Measurements from ENCODE around the gene EXOC6B.

The EXOC6B gene

DNA sequence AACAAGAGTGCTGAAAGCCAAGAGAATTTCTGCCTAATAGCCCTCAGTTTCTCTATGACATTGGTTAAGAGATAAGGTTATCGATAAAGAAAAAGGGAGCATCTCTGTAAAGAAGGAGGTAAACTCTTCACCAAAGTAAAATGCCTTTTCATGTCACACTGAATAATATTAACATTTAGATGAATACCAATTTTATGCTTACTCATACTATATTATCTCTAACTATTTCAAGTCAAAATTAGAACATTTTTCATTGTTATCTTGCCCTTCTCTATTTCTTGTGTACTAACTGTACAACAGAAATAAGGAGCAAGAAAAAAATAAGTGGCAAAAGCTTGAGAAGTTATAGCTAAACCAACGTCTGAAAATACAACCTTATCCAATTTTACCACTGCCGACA lies 127.5 kb downstream of the EXOC6B start:
- TF ChIP-seq, protein P1, sequence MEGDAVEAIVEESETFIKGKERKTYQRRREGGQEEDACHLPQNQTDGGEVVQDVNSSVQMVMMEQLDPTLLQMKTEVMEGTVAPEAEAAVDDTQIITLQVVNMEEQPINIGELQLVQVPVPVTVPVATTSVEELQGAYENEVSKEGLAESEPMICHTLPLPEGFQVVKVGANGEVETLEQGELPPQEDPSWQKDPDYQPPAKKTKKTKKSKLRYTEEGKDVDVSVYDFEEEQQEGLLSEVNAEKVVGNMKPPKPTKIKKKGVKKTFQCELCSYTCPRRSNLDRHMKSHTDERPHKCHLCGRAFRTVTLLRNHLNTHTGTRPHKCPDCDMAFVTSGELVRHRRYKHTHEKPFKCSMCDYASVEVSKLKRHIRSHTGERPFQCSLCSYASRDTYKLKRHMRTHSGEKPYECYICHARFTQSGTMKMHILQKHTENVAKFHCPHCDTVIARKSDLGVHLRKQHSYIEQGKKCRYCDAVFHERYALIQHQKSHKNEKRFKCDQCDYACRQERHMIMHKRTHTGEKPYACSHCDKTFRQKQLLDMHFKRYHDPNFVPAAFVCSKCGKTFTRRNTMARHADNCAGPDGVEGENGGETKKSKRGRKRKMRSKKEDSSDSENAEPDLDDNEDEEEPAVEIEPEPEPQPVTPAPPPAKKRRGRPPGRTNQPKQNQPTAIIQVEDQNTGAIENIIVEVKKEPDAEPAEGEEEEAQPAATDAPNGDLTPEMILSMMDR (IDR thresholded peaks at IDR 0.05; ENCODE audit: borderline replicate concordance, extremely low read depth, low read length, poor library complexity, severe bottlenecking), result no peak
- no peak for TF ChIP-seq EZH2 (IDR thresholded peaks at IDR 0.05; ENCODE audit: borderline replicate concordance, low read depth, low read length, severe bottlenecking)
- no peak overlapping the region for H2AFZ ChIP-seq (ENCODE audit: low read depth, low read length)
- H3K27ac ChIP-seq (ENCODE audit: low read length), result no peak overlapping the region
- no peak overlapping the region for H3K4me2 ChIP-seq (ENCODE audit: insufficient read depth, low read length)
- H3K79me2 ChIP-seq (ENCODE audit: insufficient read depth, low read length), result no peaks in the 10 kb centered on the region
- ATAC-seq (ENCODE audit: insufficient read depth, low read depth), result no peak
- no peaks in the 10 kb centered on the region for H4K20me1 ChIP-seq (ENCODE audit: insufficient read depth, low read length)
- no peaks in the 10 kb centered on the region for H3K27me3 ChIP-seq (ENCODE audit: insufficient read depth, low read length, poor library complexity)
- no peak for DNase-seq
- no peak overlapping the region for H3K4me3 ChIP-seq (ENCODE audit: low read depth in 1 of 2, low read length in 2 of 2)
- H3K36me3 ChIP-seq (ENCODE audit: insufficient read depth, low read length), result no peaks in the 10 kb centered on the region
- H3K9me3 ChIP-seq (ENCODE audit: insufficient read depth, low read length, severe bottlenecking), result no peaks in the 10 kb centered on the region
- no peaks in the 10 kb centered on the region for H3K4me1 ChIP-seq (ENCODE audit: insufficient read depth, low read length)
- no peak overlapping the region for H3K9ac ChIP-seq (ENCODE audit: low read depth, low read length)

GRCh38 chr2:72696559-72696958 lies 129.3 kb downstream of the EXOC6B start:
- H3K27me3 ChIP-seq (ENCODE audit: insufficient read depth, low read length, poor library complexity), result no peaks in the 10 kb centered on the region
- ATAC-seq (ENCODE audit: insufficient read depth, low read depth) (no peak), DNase-seq (no peak)
- no peaks in the 10 kb centered on the region for H3K79me2 ChIP-seq (ENCODE audit: insufficient read depth, low read length)
- H4K20me1 ChIP-seq (ENCODE audit: insufficient read depth, low read length), result no peaks in the 10 kb centered on the region
- no peaks in the 10 kb centered on the region for H3K9me3 ChIP-seq (ENCODE audit: insufficient read depth, low read length, severe bottlenecking)
- no peak overlapping the region for H3K4me2 ChIP-seq (ENCODE audit: insufficient read depth, low read length)
- H3K27ac ChIP-seq (ENCODE audit: low read length), result no peak overlapping the region
- no peaks in the 10 kb centered on the region for H3K36me3 ChIP-seq (ENCODE audit: insufficient read depth, low read length)
- H3K4me3 ChIP-seq (ENCODE audit: low read depth in 1 of 2, low read length in 2 of 2), result no peak overlapping the region
- H3K4me1 ChIP-seq (ENCODE audit: insufficient read depth, low read length), result no peaks in the 10 kb centered on the region
- H3K9ac ChIP-seq (ENCODE audit: low read depth, low read length), result no peak overlapping the region
- TF ChIP-seq, protein P1 (IDR thresholded peaks at IDR 0.05; ENCODE audit: borderline replicate concordance, extremely low read depth, low read length, poor library complexity, severe bottlenecking), result no peak
- TF ChIP-seq EZH2 (IDR thresholded peaks at IDR 0.05; ENCODE audit: borderline replicate concordance, low read depth, low read length, severe bottlenecking), result no peak
- no peak overlapping the region for H2AFZ ChIP-seq (ENCODE audit: low read depth, low read length)

- no peaks in the 10 kb centered on the region for H3K4me1 ChIP-seq (ENCODE audit: insufficient read depth, low read length)
- no peak for ATAC-seq (ENCODE audit: insufficient read depth, low read depth)
Measured at GRCh38 chr2:72695676-72696075, 130.2 kb downstream of the EXOC6B start.

More at GRCh38 chr2:72695676-72696075, 130.2 kb downstream of the EXOC6B start:
- no peak overlapping the region for H3K27ac ChIP-seq (ENCODE audit: low read length)
- TF ChIP-seq, protein P1 (IDR thresholded peaks at IDR 0.05; ENCODE audit: borderline replicate concordance, extremely low read depth, low read length, poor library complexity, severe bottlenecking), result no peak
- TF ChIP-seq EZH2 (IDR thresholded peaks at IDR 0.05; ENCODE audit: borderline replicate concordance, low read depth, low read length, severe bottlenecking), result no peak
- H4K20me1 ChIP-seq (ENCODE audit: insufficient read depth, low read length), result no peaks in the 10 kb centered on the region
- H3K79me2 ChIP-seq (ENCODE audit: insufficient read depth, low read length), result no peaks in the 10 kb centered on the region
- no peak overlapping the region for H3K9ac ChIP-seq (ENCODE audit: low read depth, low read length)
- no peak overlapping the region for H2AFZ ChIP-seq (ENCODE audit: low read depth, low read length)
- no peaks in the 10 kb centered on the region for H3K27me3 ChIP-seq (ENCODE audit: insufficient read depth, low read length, poor library complexity)
- H3K4me3 ChIP-seq (ENCODE audit: low read depth in 1 of 2, low read length in 2 of 2), result no peak overlapping the region
- DNase-seq, result no peak
- no peaks in the 10 kb centered on the region for H3K36me3 ChIP-seq (ENCODE audit: insufficient read depth, low read length)
- H3K9me3 ChIP-seq (ENCODE audit: insufficient read depth, low read length, severe bottlenecking), result no peaks in the 10 kb centered on the region
- no peak overlapping the region for H3K4me2 ChIP-seq (ENCODE audit: insufficient read depth, low read length)
